Subcutaneous adipose tissue (tissue), 4 donors: ENCODE data around the gene RAB3IL1. TPM values are rescaled to one million over a fixed set of nuclear protein-coding genes. Genes with fewer than 3 reads are reported as not detected.

Experiments
- CTCF ChIP-seq: fragments of 450-650 bp; IDR thresholded peaks from one replicate; pipeline ENCODE4 v1.5.1; 2016; ENCODE audit warnings: low read depth, mild to moderate bottlenecking, control low read depth, antibody characterized with exemption, moderate library complexity
- total RNA-seq, 4 donors: library from RNA; depleted of rRNA; stranded (reverse); fragments of >200 nt; gene quantifications; one replicate each; pipeline ENCODE4 v1.1.0, GENCODE V29; 2016

RAB3IL1 gene
- total RNA-seq, 4 donors from 2014 or later: 12.7 to 36.8 (median 21.0) TPM

GRCh38 chr11:61930933-61931332 is 13.6 kb upstream of the RAB3IL1 start:
- no peak for TF ChIP-seq CTCF

GRCh38 chr11:61928606-61929005 is 11.2 kb upstream of the RAB3IL1 start:
- TF ChIP-seq CTCF: no peak

GRCh38 chr11:61927501-61927900 is 10.1 kb upstream of the RAB3IL1 start:
- TF ChIP-seq CTCF: no peak

GRCh38 chr11:61926235-61926634 is 8.9 kb upstream of the RAB3IL1 start:
- TF ChIP-seq CTCF: no peak

- no peak for TF ChIP-seq CTCF
These were observed 8.4 kb upstream of the RAB3IL1 start for GRCh38 chr11:61925736-61926135.

- TF ChIP-seq CTCF: no peak
These were observed 6.7 kb upstream of the RAB3IL1 start for GRCh38 chr11:61924064-61924455.

GRCh38 chr11:61923166-61924063 is 6.0 kb upstream of the RAB3IL1 start:
- TF ChIP-seq CTCF: no peak
